WTC11 (cell line): ENCODE measurements around the gene MRPL46. TPM values are rescaled to one million over a fixed set of nuclear protein-coding genes. Genes with fewer than 3 reads are reported as not detected.
A peak's percentile ranks its signal among the peaks of the same experiment; 100 is the strongest.

Experiments used
- ATF3 ChIP-seq: sonication (generic); formaldehyde crosslinking; conservative IDR thresholded peaks from 2 replicates; pipeline ENCODE4 v1.8.1; 2022; ENCODE audit warnings: mild to moderate bottlenecking, missing genetic modification reagents
- ATF6 ChIP-seq: sonication (generic); formaldehyde crosslinking; IDR thresholded peaks from 2 replicates; pipeline ENCODE4 v1.8.1; 2023; ENCODE audit warnings: mild to moderate bottlenecking, missing genetic modification reagents
- CBFB ChIP-seq: sonication (generic); formaldehyde crosslinking; IDR thresholded peaks from 2 replicates; pipeline ENCODE4 v1.8.1; 2022; ENCODE audit warnings: mild to moderate bottlenecking, low read depth, missing genetic modification reagents
- CDX4 ChIP-seq: fragments of 250-450 bp; sonication (Bioruptor Pico); IDR thresholded peaks from 2 replicates; pipeline ENCODE4 v1.9.0; 2021; ENCODE audit warnings: moderate library complexity, mild to moderate bottlenecking, inconsistent platforms, borderline replicate concordance
- CREM ChIP-seq: sonication (generic); formaldehyde crosslinking; IDR thresholded peaks from 2 replicates; pipeline ENCODE4 v1.8.1; 2022; ENCODE audit warnings: mild to moderate bottlenecking, missing genetic modification reagents, moderate library complexity
- CTCF ChIP-seq: fragments of 200-600 bp; IDR thresholded peaks from 2 replicates; pipeline ENCODE4 v1.8.0; 2022; ENCODE audit warnings: antibody characterized with exemption
- EMX1 ChIP-seq: fragments of 250-450 bp; sonication (Bioruptor Pico); IDR thresholded peaks from 2 replicates; pipeline ENCODE4 v1.8.0; 2021; ENCODE audit warnings: mild to moderate bottlenecking
- ESRRA ChIP-seq: sonication (generic); formaldehyde crosslinking; IDR thresholded peaks from 2 replicates; pipeline ENCODE4 v1.8.1; 2022; ENCODE audit warnings: mild to moderate bottlenecking, missing genetic modification reagents, borderline replicate concordance
- FOXJ3 ChIP-seq: sonication (generic); formaldehyde crosslinking; IDR thresholded peaks from 2 replicates; pipeline ENCODE4 v1.9.0; 2021; ENCODE audit warnings: missing genetic modification reagents, mild to moderate bottlenecking, borderline replicate concordance
- FOXP1 ChIP-seq: sonication (generic); formaldehyde crosslinking; IDR thresholded peaks from 2 replicates; pipeline ENCODE4 v1.8.0; 2022; ENCODE audit warnings: missing genetic modification reagents, mild to moderate bottlenecking, moderate library complexity, borderline replicate concordance
- GABPB1 ChIP-seq: sonication (generic); formaldehyde crosslinking; IDR thresholded peaks from 2 replicates; pipeline ENCODE4 v1.8.1; 2023; ENCODE audit warnings: mild to moderate bottlenecking, missing genetic modification reagents
- GRHL2 ChIP-seq: fragments of 250-450 bp; sonication (Bioruptor Pico); IDR thresholded peaks from 2 replicates; pipeline ENCODE4 v1.8.0; 2022; ENCODE audit warnings: mild to moderate bottlenecking, moderate library complexity; ENCODE audit not compliant: insufficient replicate concordance, severe bottlenecking
- HMGXB4 ChIP-seq: sonication (generic); formaldehyde crosslinking; IDR thresholded peaks from 2 replicates; pipeline ENCODE4 v1.8.1; 2023; ENCODE audit warnings: mild to moderate bottlenecking, moderate library complexity, missing genetic modification reagents
- IRF1 ChIP-seq: sonication (generic); formaldehyde crosslinking; IDR thresholded peaks from 2 replicates; pipeline ENCODE4 v1.8.0; 2023; ENCODE audit warnings: missing genetic modification reagents
- JAZF1 ChIP-seq: fragments of 250-450 bp; sonication (Bioruptor Pico); IDR thresholded peaks from 2 replicates; pipeline ENCODE4 v1.9.0; 2021; ENCODE audit warnings: moderate library complexity, mild to moderate bottlenecking, inconsistent platforms
- JUN ChIP-seq: sonication (generic); formaldehyde crosslinking; IDR thresholded peaks from 2 replicates; pipeline ENCODE4 v1.8.0; 2023; ENCODE audit warnings: mild to moderate bottlenecking, missing genetic modification reagents
- KAT7 ChIP-seq: sonication (generic); formaldehyde crosslinking; IDR thresholded peaks from 2 replicates; pipeline ENCODE4 v1.8.1; 2023; ENCODE audit warnings: missing genetic modification reagents, mild to moderate bottlenecking, borderline replicate concordance
- MXD4 ChIP-seq: fragments of 250-450 bp; sonication (Bioruptor Pico); IDR thresholded peaks from 2 replicates; pipeline ENCODE4 v1.8.0; 2021; ENCODE audit warnings: mild to moderate bottlenecking, moderate library complexity, borderline replicate concordance
- RORB ChIP-seq: fragments of 250-450 bp; sonication (Bioruptor Pico); IDR thresholded peaks from 2 replicates; pipeline ENCODE4 v1.9.0; 2021; ENCODE audit warnings: mild to moderate bottlenecking
- SOX15 ChIP-seq: fragments of 250-450 bp; sonication (Bioruptor Pico); IDR thresholded peaks from 2 replicates; pipeline ENCODE4 v1.9.0; 2021; ENCODE audit warnings: mild to moderate bottlenecking
- TP53 ChIP-seq: sonication (generic); formaldehyde crosslinking; IDR thresholded peaks from 2 replicates; pipeline ENCODE4 v1.8.1; 2023; ENCODE audit warnings: mild to moderate bottlenecking, missing genetic modification reagents
- ZNF138 ChIP-seq: sonication (generic); formaldehyde crosslinking; conservative IDR thresholded peaks from 2 replicates; pipeline ENCODE4 v1.8.1; 2022; ENCODE audit warnings: mild to moderate bottlenecking, moderate library complexity, missing genetic modification reagents
- ZNF219 ChIP-seq: sonication (generic); formaldehyde crosslinking; IDR thresholded peaks from 2 replicates; pipeline ENCODE4 v1.8.0; 2023; ENCODE audit warnings: missing genetic modification reagents, mild to moderate bottlenecking, borderline replicate concordance
- ZNF232 ChIP-seq: sonication (generic); formaldehyde crosslinking; IDR thresholded peaks from 2 replicates; pipeline ENCODE4 v1.8.0; 2022; ENCODE audit warnings: mild to moderate bottlenecking, missing genetic modification reagents
- ZNF317 ChIP-seq: sonication (generic); formaldehyde crosslinking; IDR thresholded peaks from 2 replicates; pipeline ENCODE4 v1.8.1; 2023; ENCODE audit warnings: low read depth, mild to moderate bottlenecking, moderate library complexity, missing genetic modification reagents, borderline replicate concordance
- ZNF512 ChIP-seq: sonication (generic); formaldehyde crosslinking; IDR thresholded peaks from 2 replicates; pipeline ENCODE4 v1.8.1; 2022; ENCODE audit warnings: missing genetic modification reagents, borderline replicate concordance
- ZSCAN18 ChIP-seq: fragments of 250-450 bp; sonication (Bioruptor Pico); IDR thresholded peaks from 2 replicates; pipeline ENCODE4 v2.1.2; 2022; ENCODE audit warnings: mild to moderate bottlenecking, moderate library complexity
- total RNA-seq: library from RNA; stranded (reverse); gene quantifications from 3 replicates; pipeline ENCODE4 v1.2.3, GENCODE V29; 2021

The MRPL46 gene
- total RNA-seq, 1 experiment from 2014 or later, result 26.8 TPM

GRCh38 chr15:88467073-88467934 is at the start of gene MRPL46, which contains the start of gene MRPS11 (continued):
- TF ChIP-seq HMGXB4 (CRISPR knock-in tag) (no peak), SOX15 (no peak), KAT7 (CRISPR knock-in tag) (no peak), ZSCAN18 (CRISPR knock-in tag) (no peak), ZNF512 (CRISPR knock-in tag) (no peak), CBFB (no peak), ZNF219 (no peak), IRF1 (CRISPR knock-in tag) (no peak), EMX1 (CRISPR knock-in tag) (no peak), CDX4 (CRISPR knock-in tag) (no peak), CTCF (no peak), ZNF138 (CRISPR knock-in tag) (no peak), JUN (no peak), ESRRA (CRISPR knock-in tag) (no peak), MXD4 (no peak), ATF3 (CRISPR knock-in tag) (0 out of 2 replicates have a peak, but pooled peaks have one; percentile 23), RORB (CRISPR knock-in tag) (no peak), GABPB1 (CRISPR knock-in tag) (peak; percentile 7), TP53 (no peak), FOXJ3 (CRISPR knock-in tag) (no peak), ZNF317 (CRISPR knock-in tag) (no peak), FOXP1 (CRISPR knock-in tag) (no peak; the same call in none of the 2 replicates), CREM (CRISPR knock-in tag) (no peak), ATF6 (CRISPR knock-in tag) (no peak), ZNF232 (CRISPR knock-in tag) (no peak), GRHL2 (CRISPR knock-in tag) (no peak), JAZF1 (CRISPR knock-in tag) (no peak)
